Fibroblast of the conjunctiva (primary cell): Measurements from ENCODE around the gene JARID2.
A peak's percentile ranks its signal among the peaks of the same experiment; 100 is the strongest.

Experiments used
- DNase-seq: peaks from one replicate; pipeline ENCODE4 v3.0.0-alpha.2; 2010; ENCODE audit warnings: low read depth

JARID2 gene

GRCh38 chr6:15336900-15337560, 91.2 kb downstream of the JARID2 start:
- no peak for DNase-seq

GRCh38 chr6:15337582-15337981, 91.7 kb downstream of the JARID2 start:
- DNase-seq, result no peak

DNA sequence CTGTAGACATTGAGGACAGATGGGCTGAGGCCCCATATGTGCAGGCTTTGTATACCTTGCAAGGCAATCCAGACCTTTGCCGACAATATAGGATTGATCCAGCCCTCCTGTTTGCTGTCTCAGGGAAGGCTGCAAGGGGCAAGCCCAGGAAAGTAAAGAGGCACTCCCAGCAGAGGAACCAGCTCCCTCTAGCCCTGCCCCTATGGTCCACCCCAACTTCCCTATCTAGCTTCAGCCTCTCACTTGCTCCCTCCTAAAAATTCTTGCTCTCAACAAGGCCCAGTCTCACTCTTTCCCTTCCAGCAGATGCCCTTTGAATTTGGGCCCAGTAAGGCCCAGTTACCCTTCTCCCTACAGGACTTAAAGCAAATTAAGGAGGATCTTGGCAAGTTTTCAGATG, 92.6 kb downstream of the JARID2 start:
- no peak for DNase-seq

DNA sequence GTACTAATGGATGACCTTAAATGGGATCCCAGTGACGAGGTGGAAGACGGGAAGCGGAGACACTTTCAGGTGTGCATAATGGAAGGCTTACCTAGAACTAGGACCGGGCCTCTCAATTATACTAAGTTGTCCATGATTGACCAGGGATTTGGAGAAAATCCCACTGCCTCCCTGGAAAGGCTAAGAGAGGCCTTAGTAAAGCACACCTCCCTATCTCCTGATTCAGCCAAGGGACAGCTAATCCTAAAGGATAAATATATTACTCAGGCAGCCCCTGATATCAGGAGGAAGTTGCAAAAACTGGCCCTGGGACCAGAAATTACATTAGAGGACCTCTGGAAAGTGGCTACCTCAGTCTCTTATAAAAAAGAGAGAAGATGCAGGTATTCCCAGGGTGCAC, 93.2 kb downstream of the JARID2 start:
- no peak for DNase-seq

- DNase-seq, result no peak
Measured at GRCh38 chr6:15340105-15340601, 94.3 kb downstream of the JARID2 start.

- no peak for DNase-seq
Measured at GRCh38 chr6:15340775-15341174, 94.9 kb downstream of the JARID2 start.

GRCh38 chr6:15341311-15342001, 95.6 kb downstream of the JARID2 start:
- no peak for DNase-seq

- DNase-seq, result no peak
Measured at GRCh38 chr6:15342114-15342513, 96.2 kb downstream of the JARID2 start.

GRCh38 chr6:15343490-15344191, 97.8 kb downstream of the JARID2 start:
- no peak for DNase-seq

- DNase-seq, result no peak
Measured at GRCh38 chr6:15344192-15344519, 98.3 kb downstream of the JARID2 start.

- DNase-seq, result no peak
Measured at GRCh38 chr6:15344831-15345230, 99.0 kb downstream of the JARID2 start.

- no peak for DNase-seq
Measured at GRCh38 chr6:15346315-15346714, 100.4 kb downstream of the JARID2 start.

DNA sequence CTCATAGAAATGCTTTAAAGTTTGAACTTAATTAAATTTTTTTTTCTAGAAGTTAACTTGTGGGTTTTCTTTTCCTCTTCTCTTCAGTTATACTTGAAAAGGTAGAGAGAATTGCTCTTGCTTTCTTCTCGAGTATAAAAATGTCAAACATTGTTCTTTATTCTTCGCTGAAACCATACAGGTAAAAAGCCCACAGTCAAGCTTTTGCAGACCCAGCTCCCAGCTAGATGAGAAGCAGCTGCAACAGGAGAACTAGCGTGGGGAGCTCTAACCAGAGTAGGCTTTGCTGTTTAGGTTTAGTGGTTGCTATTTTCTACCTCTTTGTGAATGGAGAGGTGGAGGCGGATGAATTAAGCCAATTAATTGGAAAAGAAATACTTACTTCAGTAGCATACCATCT, 102.7 kb downstream of the JARID2 start:
- no peak for DNase-seq

GRCh38 chr6:15349379-15349778, 103.5 kb downstream of the JARID2 start:
- DNase-seq, result no peak

DNA sequence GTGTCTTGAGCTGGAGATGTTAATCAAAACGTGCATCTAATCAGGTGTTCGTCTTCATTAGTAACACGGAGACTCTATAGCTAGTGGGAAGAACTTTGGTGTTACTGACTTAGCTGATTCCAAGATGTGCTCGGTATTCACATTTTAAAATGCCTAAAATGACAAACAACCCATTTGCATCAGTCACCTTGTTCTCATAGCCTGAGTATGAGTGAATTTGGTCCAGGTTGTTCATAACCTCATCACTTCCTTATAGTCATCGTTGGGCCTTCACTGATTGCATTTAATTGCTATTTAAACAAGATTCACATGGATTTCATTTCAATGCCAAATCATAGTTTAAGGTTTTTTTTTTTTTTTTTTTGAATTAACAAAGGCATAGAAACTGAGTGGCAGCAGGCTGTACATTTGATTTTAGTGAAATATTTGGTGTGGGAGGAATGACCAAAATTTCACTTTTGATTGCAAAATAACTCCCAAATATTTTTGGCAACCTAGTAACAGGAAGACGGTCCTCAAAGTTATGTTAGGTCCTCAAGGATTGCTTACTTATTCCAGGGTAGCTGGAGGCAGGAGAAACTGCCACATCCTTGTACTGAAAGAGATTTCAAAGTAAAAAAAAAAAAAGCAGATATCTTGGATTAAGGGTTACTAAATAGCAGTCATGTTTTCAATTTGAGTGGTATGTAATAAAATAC, 104.7 kb downstream of the JARID2 start:
- no peak for DNase-seq

DNA sequence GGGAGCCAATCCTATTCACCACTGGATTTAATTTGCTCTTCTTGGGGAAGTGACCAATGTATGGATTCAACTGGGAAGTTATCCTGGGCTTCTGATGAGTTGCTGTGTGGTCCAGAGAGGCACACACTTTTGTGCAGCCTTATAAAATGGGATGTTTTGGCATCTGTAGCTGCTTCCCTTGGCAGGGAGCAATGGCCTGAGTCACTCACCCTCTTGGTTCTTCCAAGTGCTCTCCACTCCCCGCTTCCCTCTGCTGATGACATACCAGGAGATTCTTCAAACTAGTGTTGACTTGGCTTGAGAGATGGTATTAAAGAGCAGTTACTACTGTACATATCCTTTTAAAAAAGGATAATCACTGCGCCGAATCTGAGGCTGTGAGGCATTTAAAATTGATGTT, 105.8 kb downstream of the JARID2 start:
- peak; percentile 84 for DNase-seq

GRCh38 chr6:15352220-15352619, 106.4 kb downstream of the JARID2 start:
- no peak for DNase-seq

GRCh38 chr6:15352845-15353244, 107.0 kb downstream of the JARID2 start:
- peak; percentile 26 for DNase-seq

DNA sequence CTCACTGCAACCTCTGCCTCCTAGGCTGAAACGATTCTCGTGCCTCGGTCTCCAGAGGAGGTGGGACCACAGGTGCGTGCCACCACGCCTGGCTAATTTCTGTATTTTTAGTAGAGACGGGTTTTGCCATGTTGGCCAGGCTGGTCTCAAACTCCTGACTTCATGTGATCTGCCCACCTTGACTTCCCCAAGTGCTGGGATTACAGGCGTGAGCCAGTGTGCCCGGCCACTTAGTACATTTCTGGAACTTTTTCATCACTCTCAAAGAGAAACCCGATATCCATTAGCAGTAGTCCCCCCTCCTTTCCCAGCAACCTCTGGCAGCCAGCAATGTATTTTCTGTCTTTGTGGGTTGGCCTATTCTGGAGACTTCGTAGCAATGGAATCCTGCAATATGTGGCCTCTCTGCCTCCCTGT, 109.8 kb downstream of the JARID2 start:
- no peak for DNase-seq

- no peak for DNase-seq
Measured at GRCh38 chr6:15356179-15356578, 110.3 kb downstream of the JARID2 start.

- no peak for DNase-seq
Measured at GRCh38 chr6:15356937-15357336, 111.1 kb downstream of the JARID2 start.

DNA sequence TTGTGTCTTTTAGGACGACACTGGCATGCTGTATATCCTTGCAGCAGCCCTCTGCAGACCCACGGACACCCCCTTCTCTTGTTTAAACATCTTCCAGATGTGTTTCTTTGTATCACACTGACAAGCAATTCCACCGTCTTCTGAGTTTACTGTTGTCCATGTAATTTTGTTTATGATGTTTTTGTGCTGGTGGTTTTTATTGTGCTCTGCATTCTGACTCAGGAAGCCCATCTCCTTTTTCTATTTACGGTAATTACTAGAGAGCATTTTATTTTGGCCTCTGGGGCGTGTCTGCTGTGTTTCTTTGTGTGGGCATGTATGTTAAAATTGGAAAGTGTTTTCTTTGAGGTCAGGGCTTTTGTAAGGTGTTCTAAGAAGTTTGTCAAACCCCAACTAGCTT, 111.9 kb downstream of the JARID2 start:
- DNase-seq, result no peak
